Neuronal stem cell (in vitro differentiated cells): ENCODE results near the gene GPBP1.
"Not testable (repeated sequence)": the region's sequence is repeated elsewhere in the genome, so short reads cannot be mapped to it uniquely, and the experiment has no call there.

Experiments used
- DNase-seq: peaks from one replicate; pipeline ENCODE4 v3.0.0-alpha.2; 2013; ENCODE audit warnings: low spot score
- H2AFZ ChIP-seq: one replicate; pipeline ENCODE4 v1.6.1; 2013; ENCODE audit warnings: mild to moderate bottlenecking, low read length, inconsistent platforms
- H2AK5ac ChIP-seq: 2 replicates; pipeline ENCODE4 v1.6.1; 2013; ENCODE audit warnings: low read depth, mild to moderate bottlenecking, inconsistent platforms, low read length, moderate library complexity, mixed read lengths
- H2BK120ac ChIP-seq: 2 replicates; pipeline ENCODE4 v1.6.1; 2013; ENCODE audit warnings: low read depth, mild to moderate bottlenecking, inconsistent platforms, low read length, moderate library complexity, mixed read lengths
- H2BK12ac ChIP-seq: one replicate; pipeline ENCODE4 v1.6.1; 2013; ENCODE audit warnings: low read length, inconsistent platforms
- H2BK15ac ChIP-seq: 2 replicates; pipeline ENCODE4 v1.6.1; 2013; ENCODE audit warnings: mild to moderate bottlenecking, low read length, inconsistent platforms, mixed read lengths
- H2BK5ac ChIP-seq: one replicate; pipeline ENCODE4 v1.6.1; 2013; ENCODE audit warnings: inconsistent platforms, mild to moderate bottlenecking, low read length, moderate library complexity
- H3K14ac ChIP-seq: one replicate; pipeline ENCODE4 v1.6.1; 2013; ENCODE audit warnings: low read length, inconsistent platforms
- H3K18ac ChIP-seq: 2 replicates; pipeline ENCODE4 v1.6.1; 2013; ENCODE audit warnings: low read length, inconsistent platforms
- H3K23ac ChIP-seq: 2 replicates; pipeline ENCODE4 v1.6.1; 2013; ENCODE audit warnings: low read depth, mild to moderate bottlenecking, mixed read lengths, low read length, inconsistent platforms; ENCODE audit not compliant: poor library complexity
- H3K27ac ChIP-seq: replicated peaks from 3 replicates; pipeline ENCODE4 v1.5.1; 2013; ENCODE audit warnings: low read length, inconsistent platforms
- H3K27me3 ChIP-seq, 3 experiments: 2 replicates each; pipeline ENCODE4 v1.6.1; 2013; ENCODE audit warnings: low read length in 3 of 3, mild to moderate bottlenecking in 2 of 3, inconsistent platforms in 1 of 3, low read depth in 1 of 3, mixed read lengths in 1 of 3, moderate library complexity in 1 of 3; ENCODE audit not compliant: control insufficient read depth in 3 of 3, insufficient read depth in 3 of 3
- H3K36me3 ChIP-seq, 2 donors: replicated peaks in 1 of 2; 2 replicates each; pipeline ENCODE4 v1.6.1; 2013; ENCODE audit warnings: low read length in 2 of 2; ENCODE audit not compliant: control insufficient read depth in 2 of 2, insufficient read depth in 2 of 2
- H3K4ac ChIP-seq: 2 replicates; pipeline ENCODE4 v1.6.1; 2013; ENCODE audit warnings: inconsistent platforms, mild to moderate bottlenecking, low read length, moderate library complexity
- H3K4me1 ChIP-seq, 2 donors: 1 replicate in 1 of 2; 2 replicates in 1 of 2; pipeline ENCODE4 v1.6.1; 2013; ENCODE audit warnings: low read length in 2 of 2, low read depth in 1 of 2; ENCODE audit not compliant: control insufficient read depth in 2 of 2, insufficient read depth in 1 of 2
- H3K4me2 ChIP-seq: one replicate; pipeline ENCODE4 v1.6.1; 2013; ENCODE audit warnings: mild to moderate bottlenecking, low read length, inconsistent platforms; ENCODE audit not compliant: insufficient read depth, poor library complexity, severe bottlenecking
- H3K4me3 ChIP-seq, 2 donors: 2 replicates each; pipeline ENCODE4 v1.5.1; 2013; ENCODE audit warnings: low read length in 2 of 2, mild to moderate bottlenecking in 2 of 2, inconsistent platforms in 1 of 2, moderate library complexity in 1 of 2
- H3K79me1 ChIP-seq: one replicate; pipeline ENCODE4 v1.6.1; 2013; ENCODE audit warnings: low read depth, mild to moderate bottlenecking, inconsistent platforms, low read length, moderate library complexity
- H3K9ac ChIP-seq: one replicate; pipeline ENCODE4 v1.6.1; 2013; ENCODE audit warnings: mild to moderate bottlenecking, low read depth, low read length, inconsistent platforms; ENCODE audit not compliant: poor library complexity
- H3K9me3 ChIP-seq, 2 donors: replicated peaks in 1 of 2; 2 replicates each; pipeline versions ENCODE3 to v1.6.1; 2013; ENCODE audit warnings: low read length in 2 of 2, mild to moderate bottlenecking in 2 of 2, inconsistent platforms in 1 of 2, low read depth in 1 of 2, mixed read lengths in 1 of 2, moderate library complexity in 1 of 2; ENCODE audit not compliant: control insufficient read depth in 2 of 2, insufficient read depth in 1 of 2
- H4K8ac ChIP-seq: one replicate; pipeline ENCODE4 v1.6.1; 2013; ENCODE audit warnings: low read depth, mild to moderate bottlenecking, inconsistent platforms, low read length, moderate library complexity
- H4K91ac ChIP-seq: one replicate; pipeline ENCODE4 v1.6.1; 2013; ENCODE audit warnings: low read length, low read depth, mild to moderate bottlenecking, inconsistent platforms; ENCODE audit not compliant: poor library complexity
- WGBS, 2 donors: extraction: QIAGEN DNeasy Blood & Tissue Kit; methylation state at CpG; one replicate each; pipeline ENCODE4 v1.1.7; 2013; ENCODE audit warnings: missing lambda C conversion rate in 2 of 2, mixed read lengths in 1 of 2; ENCODE audit not compliant: insufficient read length in 2 of 2, insufficient replicate concordance in 1 of 2; ENCODE audit errors: extremely low coverage in 2 of 2; 5-methylcytosine and 5-hydroxymethylcytosine counted together

Gene GPBP1

GRCh38 chr5:57307516-57307915 is 133.7 kb downstream of the GPBP1 start:
- no peak overlapping the region for H3K14ac ChIP-seq
- no CpG with 5 or more reads among the region's 2 CpGs for WGBS, 2 donors
- no peak overlapping the region for H3K27ac ChIP-seq
- no peak overlapping the region for H3K9ac ChIP-seq
- no peak overlapping the region for H4K91ac ChIP-seq
- no peak overlapping the region for H3K4me2 ChIP-seq
- no peak overlapping the region for H3K18ac ChIP-seq
- H3K4ac ChIP-seq: no peak overlapping the region
- H2BK120ac ChIP-seq: no peak overlapping the region
- no peak overlapping the region for H4K8ac ChIP-seq
- no peak overlapping the region for H2BK5ac ChIP-seq
- peaks cover 0 to 1% of the 10 kb centered on the region in 2 donors for H3K4me1 ChIP-seq
- no peaks in the 10 kb centered on the region for H3K9me3 ChIP-seq
- no peak for DNase-seq
- H3K27me3 ChIP-seq: no peaks in the 10 kb centered on the region
- H3K23ac ChIP-seq: no peak overlapping the region
- no peak overlapping the region for H2AK5ac ChIP-seq
- H3K4me3 ChIP-seq: no peak overlapping the region
- H3K79me1 ChIP-seq: no peaks in the 10 kb centered on the region
- no peak overlapping the region for H2AFZ ChIP-seq
- no peaks in the 10 kb centered on the region for H3K36me3 ChIP-seq
- no peak overlapping the region for H2BK12ac ChIP-seq
- no peak overlapping the region for H2BK15ac ChIP-seq

- not testable (repeated sequence) for H4K91ac ChIP-seq, H3K79me1 ChIP-seq, H3K27ac ChIP-seq, H2BK12ac ChIP-seq, H3K27me3 ChIP-seq, H2AFZ ChIP-seq, H4K8ac ChIP-seq, H3K4me1 ChIP-seq, H3K4me2 ChIP-seq, H2BK5ac ChIP-seq, H2BK15ac ChIP-seq, H3K4ac ChIP-seq, H3K9me3 ChIP-seq, H3K36me3 ChIP-seq, H3K18ac ChIP-seq, H3K23ac ChIP-seq, H3K4me3 ChIP-seq, DNase-seq, H2AK5ac ChIP-seq, H3K9ac ChIP-seq, H2BK120ac ChIP-seq, H3K14ac ChIP-seq
Observed at GRCh38 chr5:57309022-57309421, 135.2 kb downstream of the GPBP1 start.

- H3K4me3 ChIP-seq: no peak overlapping the region
- no peak overlapping the region for H3K23ac ChIP-seq
- H3K4me1 ChIP-seq: no peaks in the 10 kb centered on the region
- H4K91ac ChIP-seq: no peak overlapping the region
- no peak overlapping the region for H3K27ac ChIP-seq
- WGBS, 2 donors: no CpG with 5 or more reads among the region's 2 CpGs
- no peak overlapping the region for H3K14ac ChIP-seq
- no peak overlapping the region for H2BK15ac ChIP-seq
- H3K4me2 ChIP-seq: no peak overlapping the region
- H2AK5ac ChIP-seq: no peak overlapping the region
- no peak for DNase-seq
- no peaks in the 10 kb centered on the region for H3K27me3 ChIP-seq
- H3K9me3 ChIP-seq: no peaks in the 10 kb centered on the region
- H2BK120ac ChIP-seq: no peak overlapping the region
- H2BK5ac ChIP-seq: no peak overlapping the region
- no peak overlapping the region for H3K18ac ChIP-seq
- H3K9ac ChIP-seq: no peak overlapping the region
- H3K4ac ChIP-seq: no peak overlapping the region
- H3K36me3 ChIP-seq: no peaks in the 10 kb centered on the region
- no peak overlapping the region for H4K8ac ChIP-seq
- H3K79me1 ChIP-seq: no peaks in the 10 kb centered on the region
- no peak overlapping the region for H2BK12ac ChIP-seq
- no peak overlapping the region for H2AFZ ChIP-seq
Observed at GRCh38 chr5:57311251-57311650, 137.4 kb downstream of the GPBP1 start.

GRCh38 chr5:57311921-57312735 is 138.3 kb downstream of the GPBP1 start:
- H3K27ac ChIP-seq: no peak overlapping the region
- no peak for DNase-seq
- H2AFZ ChIP-seq: no peak overlapping the region
- H2BK5ac ChIP-seq: no peak overlapping the region
- H3K4me3 ChIP-seq: no peak overlapping the region
- no peaks in the 10 kb centered on the region for H3K36me3 ChIP-seq
- WGBS, 2 donors: no CpG with 5 or more reads among the region's 6 CpGs
- no peak overlapping the region for H3K9ac ChIP-seq
- no peak overlapping the region for H4K91ac ChIP-seq
- H4K8ac ChIP-seq: no peak overlapping the region
- no peak overlapping the region for H3K14ac ChIP-seq
- no peak overlapping the region for H3K23ac ChIP-seq
- H3K4me1 ChIP-seq: no peaks in the 10 kb centered on the region
- H3K9me3 ChIP-seq: no peaks in the 10 kb centered on the region
- no peak overlapping the region for H2BK12ac ChIP-seq
- H2BK120ac ChIP-seq: no peak overlapping the region
- no peaks in the 10 kb centered on the region for H3K27me3 ChIP-seq
- no peaks in the 10 kb centered on the region for H3K79me1 ChIP-seq
- H3K18ac ChIP-seq: no peak overlapping the region
- H3K4me2 ChIP-seq: no peak overlapping the region
- no peak overlapping the region for H2BK15ac ChIP-seq
- no peak overlapping the region for H2AK5ac ChIP-seq
- H3K4ac ChIP-seq: no peak overlapping the region
